HEK293 (cell line): ENCODE data around the gene IGFN1.
A peak's percentile ranks its signal among the peaks of the same experiment; 100 is the strongest.

Experiments used
- CTCF ChIA-PET: fragments of 350-600 bp; formaldehyde crosslinking; extraction: SDS; loops from one replicate; lab custom pipeline; 2021; ENCODE audit warnings: antibody characterized with exemption; lab: Yijun Ruan, JAX
- POLR2A ChIA-PET: fragments of 300-600 bp; formaldehyde crosslinking; extraction: SDS; loops from one replicate; lab custom pipeline; 2020; ENCODE audit warnings: antibody characterized with exemption, inconsistent platforms; lab: Yijun Ruan, JAX
- H3K27ac ChIP-seq: fragments of 200-500 bp; sonication (Bioruptor generic); 2 replicates; pipeline ENCODE4 v1.5.1; 2014; ENCODE audit warnings: low read depth, low read length, control low read depth, inconsistent platforms; ENCODE audit errors: extremely low read depth
- H3K36me3 ChIP-seq, 2 experiments: fragments of 200-500 bp in 1 of 2; sonication (Bioruptor generic) in 1 of 2; 1 replicate in 1 of 2; 2 replicates in 1 of 2; pipeline ENCODE4 v1.5.1; 2014 to 2017; ENCODE audit warnings: inconsistent platforms in 2 of 2, low read length in 2 of 2; ENCODE audit not compliant: control insufficient read depth in 2 of 2, insufficient read depth in 1 of 2
- H3K4me1 ChIP-seq: fragments of 200-500 bp; sonication (Bioruptor generic); 2 replicates; pipeline ENCODE4 v1.5.1; 2014; ENCODE audit warnings: mild to moderate bottlenecking, low read length, inconsistent platforms; ENCODE audit not compliant: control insufficient read depth, insufficient read depth
- H3K4me3 ChIP-seq: 2 replicates; pipeline ENCODE4 v1.5.1; 2011; ENCODE audit warnings: low read depth, mild to moderate bottlenecking, control low read depth, low read length, moderate library complexity
- H3K9me3 ChIP-seq: fragments of 200-500 bp; sonication (Bioruptor generic); 2 replicates; pipeline ENCODE4 v1.5.1; 2014; ENCODE audit warnings: low read depth, low read length, inconsistent platforms; ENCODE audit not compliant: control insufficient read depth, insufficient read depth
- AEBP2 ChIP-seq: fragments of 450-650 bp; formaldehyde crosslinking; IDR thresholded peaks from 2 replicates; pipeline ENCODE4 v1.5.1; 2016; ENCODE audit warnings: missing biosample characterization, missing genetic modification characterization, borderline replicate concordance
- BCL11B ChIP-seq: fragments of 450-650 bp; formaldehyde crosslinking; IDR thresholded peaks from 2 replicates; pipeline ENCODE4 v1.5.1; 2016; ENCODE audit warnings: low read depth, missing biosample characterization, missing genetic modification characterization
- EGR2 ChIP-seq: fragments of 450-650 bp; formaldehyde crosslinking; IDR thresholded peaks from 2 replicates; pipeline ENCODE4 v1.5.1; 2016; ENCODE audit warnings: low read depth, missing biosample characterization, missing genetic modification characterization
- GLIS1 ChIP-seq: fragments of 450-650 bp; formaldehyde crosslinking; IDR thresholded peaks from 2 replicates; pipeline ENCODE4 v1.5.1; 2016; ENCODE audit warnings: missing biosample characterization, missing genetic modification characterization
- HOXC10 ChIP-seq: sonication (generic); formaldehyde crosslinking; IDR thresholded peaks from 2 replicates; pipeline ENCODE4 v1.8.1; 2023; ENCODE audit warnings: mild to moderate bottlenecking, missing genetic modification reagents
- MYNN ChIP-seq: fragments of 450-650 bp; formaldehyde crosslinking; IDR thresholded peaks from 2 replicates; pipeline ENCODE4 v1.5.1; 2016; ENCODE audit warnings: missing biosample characterization, missing genetic modification characterization, borderline replicate concordance
- SALL2 ChIP-seq: fragments of 450-650 bp; formaldehyde crosslinking; IDR thresholded peaks from 2 replicates; pipeline ENCODE4 v1.5.0; 2017; ENCODE audit warnings: missing biosample characterization, mild to moderate bottlenecking, missing genetic modification characterization, borderline replicate concordance
- ZBTB21 ChIP-seq: fragments of 450-650 bp; formaldehyde crosslinking; IDR thresholded peaks from 2 replicates; pipeline ENCODE4 v1.5.1; 2017; ENCODE audit warnings: missing biosample characterization, missing genetic modification characterization
- ZBTB48 ChIP-seq: fragments of 450-650 bp; formaldehyde crosslinking; IDR thresholded peaks from 2 replicates; pipeline ENCODE4 v1.5.1; 2016; ENCODE audit warnings: missing biosample characterization, missing genetic modification characterization
- ZBTB49 ChIP-seq: fragments of 450-650 bp; formaldehyde crosslinking; IDR thresholded peaks from 2 replicates; pipeline ENCODE4 v1.5.1; 2016; ENCODE audit warnings: missing biosample characterization, missing genetic modification characterization, low read depth
- ZFHX2 ChIP-seq: fragments of 450-650 bp; formaldehyde crosslinking; conservative IDR thresholded peaks from 2 replicates; pipeline ENCODE4 v1.5.1; 2016; ENCODE audit warnings: missing biosample characterization, missing genetic modification characterization
- ZIC2 ChIP-seq: fragments of 450-650 bp; formaldehyde crosslinking; IDR thresholded peaks from 2 replicates; pipeline ENCODE4 v1.5.1; 2016; ENCODE audit warnings: missing biosample characterization, missing genetic modification characterization
- ZNF112 ChIP-seq: fragments of 450-650 bp; formaldehyde crosslinking; IDR thresholded peaks from 2 replicates; pipeline ENCODE4 v1.5.0; 2017; ENCODE audit warnings: missing biosample characterization, missing genetic modification characterization
- ZNF223 ChIP-seq: fragments of 450-650 bp; formaldehyde crosslinking; IDR thresholded peaks from 2 replicates; pipeline ENCODE4 v1.5.1; 2016; ENCODE audit warnings: missing biosample characterization, missing genetic modification characterization
- ZNF600 ChIP-seq: fragments of 450-650 bp; formaldehyde crosslinking; IDR thresholded peaks from 2 replicates; pipeline ENCODE4 v1.5.1; 2016; ENCODE audit warnings: missing biosample characterization, missing genetic modification characterization
- ZNF747 ChIP-seq: fragments of 450-650 bp; formaldehyde crosslinking; IDR thresholded peaks from 2 replicates; pipeline ENCODE4 v1.5.1; 2016; ENCODE audit warnings: missing biosample characterization, missing genetic modification characterization
- ZNF837 ChIP-seq: fragments of 450-650 bp; formaldehyde crosslinking; IDR thresholded peaks from 2 replicates; pipeline ENCODE4 v1.5.1; 2016; ENCODE audit warnings: missing biosample characterization, missing genetic modification characterization
- TF ChIP-seq, protein P1 (sequence below): fragments of 450-650 bp; formaldehyde crosslinking; IDR thresholded peaks from 2 replicates; pipeline ENCODE4 v1.5.1; 2017; ENCODE audit warnings: missing biosample characterization, missing genetic modification characterization
- TF ChIP-seq, protein P2 (sequence below): fragments of 450-650 bp; formaldehyde crosslinking; IDR thresholded peaks from 2 replicates; pipeline ENCODE4 v1.5.1; 2016; ENCODE audit warnings: missing biosample characterization, missing genetic modification characterization

Gene IGFN1

GRCh38 chr1:201224666-201225370 is 34.2 kb downstream of the IGFN1 start (continued):
- no peak for TF ChIP-seq ZBTB49 (tag by site-specific recombination)

DNA sequence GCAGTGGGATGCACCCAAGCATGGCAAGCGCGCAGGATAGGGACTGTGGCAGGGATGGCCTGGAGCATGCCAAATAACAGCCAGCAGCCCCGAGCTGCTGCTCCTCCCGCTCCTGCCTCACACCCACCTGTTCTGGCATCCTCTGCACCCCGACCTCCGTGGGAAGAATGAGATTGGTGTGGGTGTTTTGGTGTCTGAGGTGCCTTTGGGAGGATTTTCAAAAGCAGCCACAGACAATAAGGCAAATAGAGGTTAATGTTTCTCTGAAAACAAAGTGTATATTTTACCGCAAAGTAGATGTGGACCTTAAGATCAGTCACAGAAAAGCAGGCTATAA is 35.5 kb downstream of the IGFN1 start:
- POLR2A ChIA-PET, result no interaction called here
- Histone ChIP-seq H3K4me3 (no peak overlapping the region), H3K36me3 (no peaks in the 10 kb centered on the region), H3K4me1 (no peaks in the 10 kb centered on the region), H3K9me3 (no peaks in the 10 kb centered on the region), H3K27ac (no peak overlapping the region)
- CTCF ChIA-PET, result interaction anchor here (0.7 to 1.3 kb wide), 2 partner anchors 42 to 158 kb away, joined by 3 read pairs; no protein-coding TSS in a partner anchor
- TF ChIP-seq ZFHX2 (tag by site-specific recombination) (peak; percentile 89), ZNF600 (tag by site-specific recombination) (0 out of 2 replicates have a peak, but pooled peaks have one; percentile 40), ZNF112 (no peak), EGR2 (peak; percentile 93)

GRCh38 chr1:201226859-201227488 is 36.4 kb downstream of the IGFN1 start:
- POLR2A ChIA-PET, result interaction anchor here (0.7 kb wide), 1 partner anchor 80 kb away, joined by 3 read pairs; no protein-coding TSS in a partner anchor
- Histone ChIP-seq H3K36me3 (no peaks in the 10 kb centered on the region), H3K4me3 (no peak overlapping the region), H3K4me1 (no peaks in the 10 kb centered on the region), H3K9me3 (no peaks in the 10 kb centered on the region), H3K27ac (no peak overlapping the region)
- CTCF ChIA-PET, result interaction anchor here (1.3 kb wide), 1 partner anchor 42 kb away, joined by 3 read pairs; no protein-coding TSS in a partner anchor
- TF ChIP-seq ZIC2 (tag by site-specific recombination), result peak; percentile 52; the same call in 1 of the 2 replicates
- no peak for TF ChIP-seq ZBTB48
- TF ChIP-seq ZFHX2 (tag by site-specific recombination), result no peak
- TF ChIP-seq ZBTB21 (tag by site-specific recombination), result no peak
- TF ChIP-seq, protein P1, sequence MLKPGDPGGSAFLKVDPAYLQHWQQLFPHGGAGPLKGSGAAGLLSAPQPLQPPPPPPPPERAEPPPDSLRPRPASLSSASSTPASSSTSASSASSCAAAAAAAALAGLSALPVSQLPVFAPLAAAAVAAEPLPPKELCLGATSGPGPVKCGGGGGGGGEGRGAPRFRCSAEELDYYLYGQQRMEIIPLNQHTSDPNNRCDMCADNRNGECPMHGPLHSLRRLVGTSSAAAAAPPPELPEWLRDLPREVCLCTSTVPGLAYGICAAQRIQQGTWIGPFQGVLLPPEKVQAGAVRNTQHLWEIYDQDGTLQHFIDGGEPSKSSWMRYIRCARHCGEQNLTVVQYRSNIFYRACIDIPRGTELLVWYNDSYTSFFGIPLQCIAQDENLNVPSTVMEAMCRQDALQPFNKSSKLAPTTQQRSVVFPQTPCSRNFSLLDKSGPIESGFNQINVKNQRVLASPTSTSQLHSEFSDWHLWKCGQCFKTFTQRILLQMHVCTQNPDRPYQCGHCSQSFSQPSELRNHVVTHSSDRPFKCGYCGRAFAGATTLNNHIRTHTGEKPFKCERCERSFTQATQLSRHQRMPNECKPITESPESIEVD, result no peak
- no peak for TF ChIP-seq MYNN
- peak; percentile 64; the same call in 1 of the 2 replicates for TF ChIP-seq GLIS1 (tag by site-specific recombination)
- no peak for TF ChIP-seq ZNF223 (tag by site-specific recombination)
- TF ChIP-seq AEBP2, result no peak
- TF ChIP-seq ZNF837, result no peak
- no peak for TF ChIP-seq BCL11B (tag by site-specific recombination)
- TF ChIP-seq ZNF747 (tag by site-specific recombination), result no peak
- no peak for TF ChIP-seq HOXC10 (CRISPR knock-in tag)
- TF ChIP-seq, protein P2, sequence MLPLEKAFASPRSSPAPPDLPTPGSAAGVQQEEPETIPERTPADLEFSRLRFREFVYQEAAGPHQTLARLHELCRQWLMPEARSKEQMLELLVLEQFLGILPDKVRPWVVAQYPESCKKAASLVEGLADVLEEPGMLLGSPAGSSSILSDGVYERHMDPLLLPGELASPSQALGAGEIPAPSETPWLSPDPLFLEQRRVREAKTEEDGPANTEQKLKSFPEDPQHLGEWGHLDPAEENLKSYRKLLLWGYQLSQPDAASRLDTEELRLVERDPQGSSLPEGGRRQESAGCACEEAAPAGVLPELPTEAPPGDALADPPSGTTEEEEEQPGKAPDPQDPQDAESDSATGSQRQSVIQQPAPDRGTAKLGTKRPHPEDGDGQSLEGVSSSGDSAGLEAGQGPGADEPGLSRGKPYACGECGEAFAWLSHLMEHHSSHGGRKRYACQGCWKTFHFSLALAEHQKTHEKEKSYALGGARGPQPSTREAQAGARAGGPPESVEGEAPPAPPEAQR (tag by site-specific recombination), result no peak
- no peak for TF ChIP-seq SALL2 (tag by site-specific recombination)
